HG03095 (cell line): ENCODE results near the gene BNC2.
"Not testable (repeated sequence)": the region's sequence is repeated elsewhere in the genome, so short reads cannot be mapped to it uniquely, and the experiment has no call there.

Source experiments
- ATAC-seq: cut with Tn5 transposase; IDR thresholded peaks from one replicate; pipeline ENCODE4 v1.9.1; 2021; ENCODE audit warnings: moderate library complexity; ENCODE audit not compliant: unreplicated experiment

Gene BNC2

DNA sequence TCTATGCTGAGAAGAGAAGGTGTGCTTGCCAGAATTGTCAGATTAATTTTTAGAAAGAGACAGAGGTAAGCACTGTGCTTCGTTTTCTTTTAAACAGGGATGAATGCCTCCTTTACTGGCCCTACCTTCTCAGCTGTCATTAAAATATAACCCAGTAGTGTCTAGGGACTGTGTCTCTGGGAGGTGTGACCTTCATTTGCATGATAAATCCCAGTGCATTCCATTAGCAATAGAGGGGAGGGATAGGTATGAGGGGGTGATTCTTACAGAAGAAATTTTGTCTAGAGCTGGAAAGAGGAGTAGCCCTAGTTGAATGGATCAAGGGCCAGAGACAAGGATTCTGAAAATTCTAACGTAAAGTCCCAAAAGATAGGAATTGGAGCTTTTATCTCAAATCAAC, 351.5 kb downstream of the BNC2 start:
- ATAC-seq: no peak

DNA sequence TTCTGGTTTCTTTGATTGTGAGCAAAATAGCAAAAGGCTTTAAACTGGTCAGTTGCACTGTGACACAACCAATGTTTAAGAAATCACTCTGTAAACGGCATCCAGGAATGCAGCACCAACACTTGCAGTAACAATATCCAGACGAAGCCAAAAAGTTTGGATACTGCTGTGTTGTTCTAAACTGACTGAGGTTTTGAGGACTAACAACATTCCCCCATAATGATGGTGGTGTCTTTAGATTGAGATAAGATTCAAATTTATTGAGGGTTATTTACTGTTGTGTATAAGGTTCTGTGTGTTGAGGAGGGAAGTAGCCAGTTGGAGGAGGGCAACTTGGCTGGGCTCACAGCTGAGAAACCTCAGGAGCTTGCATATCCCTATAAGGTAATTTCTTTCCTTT, 353.6 kb downstream of the BNC2 start:
- ATAC-seq: no peak

DNA sequence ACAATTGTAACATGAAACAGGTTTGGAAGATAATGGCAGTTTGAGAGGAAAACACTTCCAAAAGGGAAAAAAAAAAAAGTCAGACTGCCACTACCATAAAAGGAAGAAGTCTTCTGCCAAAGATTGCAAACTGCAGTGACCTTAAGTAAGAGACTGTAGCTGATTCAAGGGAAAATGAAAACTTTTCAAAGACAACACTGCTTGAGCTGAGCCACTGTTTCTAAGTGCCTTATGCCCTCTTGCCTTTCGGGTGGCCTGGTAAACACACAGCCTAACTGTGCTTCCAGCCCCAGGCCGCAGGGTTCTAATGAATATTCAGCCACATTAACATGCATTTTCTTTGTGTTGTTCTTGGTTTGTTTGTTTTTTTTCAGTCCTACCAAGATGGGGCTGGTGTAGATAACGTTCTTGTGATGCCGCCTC, 354.6 kb downstream of the BNC2 start:
- ATAC-seq: no peak

DNA sequence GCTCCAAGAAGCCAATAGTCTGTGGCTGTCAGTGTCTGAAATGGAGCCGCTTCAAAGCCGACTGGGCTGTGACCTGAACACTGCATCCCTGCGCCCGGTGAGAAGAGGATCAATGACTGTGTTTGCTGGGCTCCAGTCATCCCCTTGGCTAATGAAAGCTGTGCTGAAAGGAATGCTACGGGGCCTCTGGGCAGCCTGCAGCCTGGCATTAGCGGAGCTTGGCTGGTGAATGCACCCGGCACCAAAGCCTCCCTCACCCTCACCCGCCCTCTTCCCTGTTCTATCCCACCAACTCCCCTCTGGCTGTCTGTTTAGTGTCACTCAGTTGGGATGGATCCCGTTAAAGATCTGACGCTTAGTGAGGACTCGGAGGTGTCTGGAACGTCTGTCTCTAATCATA, 355.3 kb downstream of the BNC2 start:
- no peak for ATAC-seq

DNA sequence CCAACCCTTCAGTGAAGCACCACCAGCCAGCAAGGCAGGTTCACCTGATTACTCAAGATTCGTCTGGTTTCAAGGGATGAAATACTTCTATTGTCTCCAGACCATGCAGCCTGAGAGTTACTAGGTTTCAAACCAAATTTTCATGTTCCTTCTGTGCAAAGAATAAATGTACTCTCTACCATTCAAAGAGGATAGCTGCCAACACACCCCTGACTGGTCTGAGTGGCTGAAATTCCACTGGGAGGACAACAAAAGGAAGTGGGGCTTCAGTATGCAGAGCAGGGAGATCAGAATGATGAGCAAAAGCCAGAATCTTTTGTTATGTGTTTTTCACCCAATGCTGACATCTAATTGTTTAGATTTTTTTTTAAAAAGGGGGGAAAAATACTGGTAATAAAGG, 356.3 kb downstream of the BNC2 start:
- no peak for ATAC-seq

DNA sequence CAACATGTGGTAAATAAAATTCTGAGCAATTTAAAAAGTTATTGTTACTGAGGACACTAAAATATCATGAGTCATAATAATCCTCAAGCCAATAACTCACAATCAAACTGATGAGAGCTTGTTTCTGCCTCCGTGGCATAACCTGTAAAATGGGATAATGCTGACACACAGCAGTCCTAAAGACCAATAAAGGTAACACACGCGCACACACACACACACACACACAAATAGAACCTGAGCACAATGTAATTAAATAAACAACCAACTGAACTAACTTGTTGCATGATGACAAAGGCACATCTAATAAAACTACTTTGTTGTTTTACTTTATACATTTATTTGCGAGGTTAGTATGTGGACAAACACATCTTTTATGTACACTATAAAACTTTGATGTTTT, 358.2 kb downstream of the BNC2 start:
- ATAC-seq: no peak

DNA sequence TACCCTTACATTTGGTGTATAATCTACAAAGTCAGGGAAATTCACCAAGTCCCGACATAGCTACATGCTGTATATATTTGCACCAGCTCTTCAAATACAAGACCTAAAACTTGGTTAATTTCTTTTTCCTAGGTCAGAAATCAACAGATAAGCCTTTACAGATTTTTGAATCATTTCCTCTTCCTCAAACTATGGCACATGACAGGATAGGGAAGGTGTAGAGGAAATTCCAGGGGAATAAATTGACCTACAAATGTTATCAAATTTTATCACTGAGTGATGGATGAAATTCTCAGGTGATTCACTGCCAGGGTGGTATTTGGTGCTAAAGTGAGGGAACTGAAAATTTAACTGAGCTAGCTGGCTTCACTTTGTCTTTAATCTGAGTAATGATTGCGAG, 360.0 kb downstream of the BNC2 start:
- ATAC-seq: no peak

DNA sequence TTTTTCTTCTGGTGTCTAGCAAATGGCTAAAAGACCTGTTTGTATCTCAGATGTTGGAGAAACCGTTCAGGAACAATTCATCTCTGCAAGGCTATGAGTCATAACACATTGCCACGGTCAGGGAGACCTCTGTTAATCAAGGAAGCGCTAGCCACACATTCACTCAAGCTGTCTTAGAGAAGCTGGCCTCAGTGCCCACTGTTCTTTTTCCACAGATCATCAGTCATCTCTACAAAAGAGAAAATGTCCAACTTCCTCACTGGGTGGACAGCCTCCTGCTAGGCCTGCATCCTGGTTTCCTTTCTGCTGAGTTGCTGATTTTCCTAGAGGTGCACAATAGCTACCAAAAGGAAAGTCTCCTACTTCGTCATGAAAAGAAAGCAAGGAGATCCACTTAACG, 360.5 kb downstream of the BNC2 start:
- ATAC-seq: no peak

DNA sequence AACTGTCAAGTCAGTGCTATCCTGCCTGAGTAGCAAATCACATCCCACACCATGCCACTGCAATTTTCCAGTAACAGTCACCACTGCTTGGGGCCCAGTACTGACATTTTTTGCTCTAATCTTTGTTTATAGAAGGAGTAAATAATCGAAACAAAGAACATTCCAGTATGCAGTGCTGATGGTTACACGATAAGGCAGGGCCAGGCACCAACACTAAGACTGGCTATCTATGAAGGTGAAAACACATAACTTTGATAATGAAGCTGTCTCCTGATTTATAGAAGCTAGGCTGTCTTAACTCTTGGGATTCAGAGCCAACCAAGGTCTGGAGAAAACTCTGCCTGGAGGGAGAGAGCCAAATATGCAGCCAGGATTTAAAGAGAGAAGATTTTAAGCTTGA, 365.3 kb downstream of the BNC2 start:
- ATAC-seq: no peak

DNA sequence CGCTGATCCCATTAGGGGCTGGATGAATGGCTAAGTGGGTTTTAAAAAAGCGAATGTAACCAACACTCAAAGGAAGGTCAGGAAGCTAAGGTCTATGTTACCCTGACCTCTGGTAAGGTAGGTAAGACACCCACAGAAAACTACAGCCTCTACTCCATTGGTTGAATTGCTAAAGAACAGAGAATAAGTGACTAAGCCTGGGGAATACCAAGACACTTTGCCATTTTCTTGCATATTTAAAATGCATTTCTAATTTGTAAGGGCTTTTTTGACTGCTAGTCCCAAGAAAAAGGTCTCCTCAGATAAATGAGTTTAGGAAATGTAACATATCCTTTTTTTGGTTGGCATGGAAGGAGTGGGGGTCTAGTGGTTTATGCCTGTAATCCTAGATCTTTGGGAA, 368.7 kb downstream of the BNC2 start:
- no peak for ATAC-seq

DNA sequence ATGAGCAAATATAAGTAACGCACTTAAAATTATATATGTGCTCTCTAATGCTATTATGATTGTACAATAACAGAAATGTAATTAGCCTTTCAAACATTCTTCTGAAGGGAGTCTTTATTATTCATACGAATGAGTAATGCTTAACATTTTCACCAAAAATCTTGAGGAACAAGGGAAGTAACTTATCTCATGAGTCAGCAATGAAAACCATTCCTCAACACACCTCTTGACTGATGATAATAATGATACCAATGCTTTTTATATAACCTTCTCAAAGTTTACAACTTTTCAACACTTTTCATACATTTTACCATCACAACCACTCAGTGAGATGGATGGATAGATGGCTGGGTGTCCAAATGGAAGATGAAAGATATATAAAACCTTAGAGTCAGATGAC, 369.3 kb downstream of the BNC2 start:
- ATAC-seq: no peak

DNA sequence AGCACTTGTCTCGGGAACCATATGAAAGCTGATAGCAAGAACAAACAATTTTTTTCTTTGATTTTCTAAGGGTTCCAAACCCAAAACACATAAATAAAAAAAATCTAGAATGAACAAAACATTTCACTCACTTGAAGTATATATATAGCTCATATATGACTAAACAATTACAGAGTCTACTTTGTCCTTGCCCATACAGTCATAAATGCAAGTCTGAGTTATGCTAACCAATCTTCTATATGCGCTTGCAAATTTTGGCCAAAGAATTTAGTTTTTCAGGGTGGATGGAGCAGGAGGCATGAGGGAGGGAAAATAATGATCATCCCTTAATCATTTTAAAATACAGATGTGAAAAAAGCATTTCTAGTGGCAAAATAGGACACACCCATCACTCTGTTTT, 370.1 kb downstream of the BNC2 start:
- no peak for ATAC-seq

DNA sequence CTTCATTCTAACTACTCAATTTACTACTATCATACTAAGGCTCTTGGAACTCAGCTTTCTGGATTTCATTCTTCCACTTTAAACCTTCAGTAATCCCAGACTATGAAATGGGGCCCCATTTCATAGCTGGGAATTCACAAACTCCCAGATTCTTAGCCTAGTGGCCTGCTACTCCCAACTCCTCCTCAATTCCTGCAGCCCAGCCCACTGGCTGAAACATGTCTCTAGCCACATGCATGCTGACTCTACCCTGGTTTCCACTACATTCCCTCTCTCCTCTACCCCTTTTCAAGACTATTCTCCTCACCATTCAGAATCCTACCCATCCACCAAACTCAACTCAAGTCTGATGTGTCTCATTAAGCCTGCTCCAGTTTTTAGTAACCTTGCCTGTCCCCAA, 370.6 kb downstream of the BNC2 start:
- ATAC-seq: no peak

DNA sequence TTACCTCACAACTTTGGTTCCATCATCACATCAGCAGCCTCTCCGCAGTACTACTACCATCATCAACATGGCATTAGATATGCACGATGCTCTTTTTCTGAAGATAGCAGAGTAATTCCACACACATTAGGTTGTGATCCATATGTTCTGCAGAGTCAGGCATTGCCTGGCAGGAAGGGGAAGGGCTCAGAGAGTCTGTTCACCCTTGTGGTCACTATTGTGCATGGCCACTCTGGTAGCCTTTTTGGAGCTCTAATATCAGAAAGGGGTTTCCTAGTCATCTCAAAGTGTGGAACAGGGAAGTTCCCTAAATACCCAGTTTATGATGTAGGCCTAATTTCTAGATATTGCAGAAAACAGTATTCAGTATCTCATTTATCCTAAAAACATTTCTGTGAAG, 373.6 kb downstream of the BNC2 start:
- no peak for ATAC-seq

DNA sequence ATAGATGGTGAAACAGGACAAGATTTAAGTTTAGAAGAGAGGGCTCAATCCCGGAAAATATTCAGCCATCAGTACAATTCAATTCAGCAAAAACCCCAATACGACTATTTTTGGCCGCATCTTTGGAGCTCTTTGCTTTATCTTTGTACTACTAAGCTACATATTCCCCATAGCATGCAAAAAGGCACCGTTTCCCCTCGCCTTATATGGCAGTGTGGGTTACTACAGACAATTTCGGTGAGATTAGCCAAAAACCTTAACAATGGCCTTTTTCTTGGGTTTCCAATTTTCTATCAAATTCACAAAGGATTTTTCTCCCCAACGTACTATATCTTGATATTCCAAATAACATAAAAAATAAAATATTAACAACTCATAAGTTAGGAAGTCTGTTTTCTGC, 382.6 kb downstream of the BNC2 start:
- no peak for ATAC-seq

DNA sequence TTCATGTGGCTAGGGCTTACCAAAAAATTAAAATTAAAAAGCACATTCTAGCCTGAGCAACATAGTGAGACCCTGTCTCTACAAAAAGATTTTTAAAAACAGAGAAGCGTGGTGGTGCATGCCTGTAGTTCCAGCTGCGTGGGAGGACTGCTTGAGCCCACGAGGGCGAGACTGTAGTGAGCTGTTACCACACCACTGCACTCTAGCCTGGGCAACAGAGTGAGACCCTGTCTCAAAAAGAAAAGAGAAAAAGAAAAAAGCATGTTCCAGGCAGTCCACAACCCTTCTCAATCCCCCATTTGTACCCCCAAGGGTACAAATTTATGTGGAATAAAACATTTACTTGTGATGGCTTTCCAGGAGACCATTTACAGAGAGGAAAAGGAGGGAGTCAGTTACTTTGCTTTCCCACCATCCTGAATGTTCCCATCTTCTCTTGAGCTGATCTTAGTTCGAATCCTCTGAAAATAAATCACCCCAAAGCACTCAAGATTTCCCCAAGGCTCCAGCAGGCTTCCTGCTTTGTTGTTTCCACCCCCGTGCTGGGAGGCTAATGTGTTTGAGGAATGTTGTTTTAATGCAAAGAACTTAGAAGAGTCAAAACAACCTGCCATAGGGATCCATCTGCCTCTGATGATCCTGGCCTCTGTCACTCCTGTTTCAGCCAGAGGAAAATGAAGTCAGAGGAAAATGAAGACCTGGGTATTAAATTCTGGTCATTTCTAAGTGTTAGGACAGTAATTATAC, 384.7 kb downstream of the BNC2 start:
- no peak for ATAC-seq

DNA sequence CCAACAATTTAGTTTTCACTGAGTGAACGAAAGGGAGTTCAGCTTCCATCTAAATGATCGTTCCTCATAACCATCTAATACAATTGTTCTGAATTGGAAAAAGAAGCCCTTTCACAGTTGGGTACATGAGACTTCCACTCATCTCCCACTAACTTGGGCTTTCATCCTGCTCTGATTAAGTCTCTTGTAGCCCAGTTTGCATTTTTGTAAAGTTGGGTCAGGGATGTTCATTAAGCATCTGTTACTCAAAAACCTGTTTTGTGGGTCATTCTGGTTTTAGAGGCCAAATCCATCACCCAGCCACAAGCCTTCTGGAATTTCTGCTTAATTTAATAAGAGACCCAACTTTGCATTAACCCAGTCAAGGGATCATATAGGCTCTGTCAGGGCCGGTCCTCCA, 385.3 kb downstream of the BNC2 start:
- ATAC-seq: no peak

DNA sequence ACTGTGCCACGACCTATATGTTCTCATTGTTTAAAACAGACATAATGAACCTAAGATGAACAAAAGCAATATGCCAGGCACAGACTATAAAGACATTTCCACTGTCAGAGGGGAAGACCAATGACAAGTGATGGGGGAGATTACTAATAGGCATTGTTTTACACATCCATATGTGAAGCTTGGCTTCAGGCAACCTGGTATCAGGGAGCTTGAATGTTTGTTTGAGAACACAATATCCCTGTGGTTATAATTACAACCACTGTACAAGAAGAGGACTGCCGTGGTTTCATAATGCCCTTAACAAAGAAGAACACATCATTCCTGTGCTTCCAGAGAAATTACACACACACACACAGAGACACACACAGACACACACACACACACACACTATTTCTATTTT, 385.7 kb downstream of the BNC2 start:
- ATAC-seq: no peak

DNA sequence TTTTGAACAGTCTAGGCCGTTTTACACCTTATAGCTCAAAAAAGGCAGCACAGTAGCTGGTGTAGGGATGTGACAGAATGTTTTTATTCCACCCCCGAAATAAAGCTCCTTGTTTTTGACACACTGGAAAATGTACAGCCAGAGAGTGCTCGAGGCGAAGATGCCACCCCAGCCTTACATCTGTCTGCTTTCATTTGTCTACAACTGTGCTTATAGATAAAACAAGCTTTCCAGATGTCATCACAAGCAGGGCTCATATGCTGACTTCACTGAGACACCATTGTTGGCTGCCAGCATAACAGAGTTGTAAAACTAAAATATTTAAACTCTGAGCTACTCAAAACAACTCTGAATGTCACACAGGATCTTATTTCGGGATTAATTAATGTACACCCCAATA, 386.3 kb downstream of the BNC2 start:
- ATAC-seq: no peak

DNA sequence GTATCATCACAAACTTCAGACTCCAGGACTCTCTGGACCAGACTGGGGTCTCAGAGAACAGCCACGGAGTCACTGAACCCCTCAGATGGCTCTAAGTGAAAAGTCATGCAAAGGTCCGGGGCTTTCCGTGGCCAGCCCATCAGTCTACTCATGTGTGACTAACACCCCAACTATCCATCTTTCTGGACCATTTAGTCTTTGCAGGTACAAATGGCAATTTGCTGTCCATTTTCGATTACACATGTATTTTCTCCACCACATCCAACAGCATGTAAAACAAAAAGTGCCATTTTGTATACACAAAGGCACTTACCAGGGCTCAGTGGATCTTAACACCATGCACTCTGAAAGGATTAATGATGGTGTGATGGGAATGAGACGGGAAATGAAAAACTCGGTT, 387.7 kb downstream of the BNC2 start:
- no peak for ATAC-seq

DNA sequence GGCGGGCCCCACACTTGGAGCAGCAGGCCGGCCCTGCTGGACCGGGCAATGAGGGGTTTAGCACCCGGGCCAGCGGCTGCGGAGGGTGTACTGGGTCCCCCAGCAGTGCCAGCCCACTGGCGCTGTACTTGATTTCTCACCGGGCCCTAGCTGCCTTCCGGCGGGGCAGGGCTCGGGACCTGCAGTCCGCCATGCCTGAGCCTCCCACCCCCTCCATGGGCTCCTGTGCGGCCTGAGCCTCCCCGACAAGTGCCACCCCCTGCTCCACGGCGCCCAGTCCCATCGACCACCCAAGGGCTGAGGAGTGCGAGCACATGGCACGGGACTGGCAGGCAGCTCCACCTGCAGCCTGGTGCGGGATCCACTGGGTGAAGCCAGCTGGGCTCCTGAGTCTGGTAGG, 389.9 kb downstream of the BNC2 start:
- ATAC-seq: not testable (repeated sequence)

DNA sequence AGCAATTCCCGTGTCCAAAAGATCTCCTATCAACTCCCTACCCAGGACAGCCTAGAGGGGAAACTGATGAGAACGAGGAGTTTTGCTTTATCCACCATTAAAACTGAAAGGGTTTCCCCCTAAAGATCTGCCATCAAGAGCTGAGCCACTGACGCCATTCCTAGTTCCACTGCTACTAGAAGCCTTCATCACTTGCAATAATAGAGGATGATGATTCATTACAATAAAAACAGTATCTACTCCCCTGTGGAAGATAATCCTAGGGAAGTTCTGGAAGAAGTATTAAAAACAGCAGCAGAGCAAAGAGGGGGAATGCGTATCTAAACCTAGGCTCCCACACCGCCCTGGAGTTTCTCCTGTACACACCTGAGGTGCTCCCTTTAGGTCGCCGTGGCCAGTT, 394.5 kb downstream of the BNC2 start:
- no peak for ATAC-seq

DNA sequence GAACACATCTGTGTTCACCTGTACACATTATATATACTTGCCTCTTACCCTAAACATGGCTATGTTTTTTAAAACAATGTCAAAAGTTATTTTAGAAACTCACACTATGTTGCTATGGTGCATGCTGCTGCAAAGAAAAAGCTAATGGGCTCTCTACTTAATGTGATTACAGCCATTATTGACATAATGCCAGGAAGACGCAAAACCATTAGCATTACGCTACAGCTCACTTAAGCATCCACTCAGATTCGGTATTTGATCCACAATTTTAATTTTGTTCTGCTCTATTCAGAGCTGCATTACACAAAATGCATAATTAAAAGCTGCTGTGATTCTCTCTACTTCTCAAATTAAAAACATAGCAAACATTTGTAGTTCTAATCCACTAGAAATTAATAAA, 395.2 kb downstream of the BNC2 start:
- no peak for ATAC-seq
